Activated CD4-positive, CD25-positive, alpha-beta regulatory T cell treated with anti-CD3 and anti-CD28 coated beads, Interleukin-2, amount 50 U/mL, for 16 hours (primary cell): ENCODE data around the gene GABRR2.

Source experiments
- DNase-seq: peaks from one replicate; pipeline ENCODE4 v3.0.0-alpha.2; 2020; ENCODE audit warnings: low read depth, low spot score

GABRR2 gene

DNA sequence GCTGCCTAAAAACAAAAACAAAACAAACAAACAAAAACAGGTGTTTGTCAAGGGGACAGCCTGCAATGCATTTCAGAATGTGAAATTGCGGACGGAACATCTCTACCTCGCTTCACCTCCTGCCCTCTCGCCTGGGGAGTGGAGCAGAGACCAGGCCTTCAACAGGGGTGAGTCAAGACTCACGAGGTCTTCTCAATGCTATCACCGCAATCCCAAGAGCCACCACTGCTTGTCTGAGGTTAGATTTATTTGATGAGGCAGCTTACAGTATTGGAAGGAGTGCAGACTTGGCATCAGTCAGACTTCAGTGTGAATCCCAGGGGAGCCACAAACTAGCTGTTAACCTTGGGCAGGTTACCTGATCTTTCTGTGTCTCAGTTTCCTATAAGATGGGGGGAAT is 105.6 kb downstream of the GABRR2 start:
- DNase-seq = no peak

DNA sequence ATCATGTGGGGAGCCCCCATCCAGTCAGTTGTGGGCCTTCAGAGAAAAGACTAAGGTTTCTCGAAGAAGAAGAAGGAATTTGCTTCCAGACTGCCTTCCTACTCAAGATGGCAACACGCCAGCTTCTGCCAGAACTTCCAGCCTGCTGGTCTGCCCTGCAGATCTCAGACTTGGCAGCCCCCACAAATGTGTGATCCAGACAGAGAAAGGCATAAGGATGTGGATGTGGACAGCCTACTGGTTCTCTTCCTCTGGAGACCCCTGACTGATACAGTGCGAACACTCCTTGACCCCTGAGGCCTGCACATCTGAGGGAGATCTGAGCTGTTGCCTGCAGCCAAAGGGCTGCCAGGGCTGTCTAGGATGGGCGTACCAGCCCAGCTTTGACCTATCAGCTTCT is 106.5 kb downstream of the GABRR2 start:
- DNase-seq = no peak
